ENCODE results near the gene DOCK2.
A peak's percentile ranks its signal among the peaks of the same experiment; 100 is the strongest.

The DOCK2 gene

GRCh38 chr5:169906745-169907649 lies 269.9 kb downstream of the DOCK2 start:
- no peak for TF ChIP-seq CTCF (conservative IDR thresholded peaks at IDR 0.05; ENCODE audit: low read depth)
- ChIA-PET POLR2A (ENCODE audit: low non-redundant PET) (no interaction called here), CTCF (interaction anchor here (0.6 to 1.4 kb wide), 4 partner anchors 74 to 1714 kb away, joined by 3 read pairs; partner anchors contain the start of gene INSYN2B)
- no peak overlapping the region for H3K27ac ChIP-seq
- no peak for DNase-seq (ENCODE audit: low spot score)

- POLR2A ChIA-PET (ENCODE audit: low non-redundant PET), result no interaction called here
- H3K27ac ChIP-seq, result no peak overlapping the region
- DNase-seq (ENCODE audit: low spot score), result no peak
- TF ChIP-seq CTCF (conservative IDR thresholded peaks at IDR 0.05; ENCODE audit: low read depth), result no peak
- CTCF ChIA-PET, result interaction anchor here (0.7 kb wide), 1 partner anchor 27 kb away, joined by 3 read pairs; no protein-coding TSS in a partner anchor
Measured at GRCh38 chr5:169908864-169909263, 271.8 kb downstream of the DOCK2 start.

GRCh38 chr5:169909945-169910344 lies 272.9 kb downstream of the DOCK2 start:
- DNase-seq (ENCODE audit: low spot score), result no peak
- ChIA-PET CTCF (interaction anchor here (0.7 kb wide), 1 partner anchor 71 kb away, joined by 8 read pairs; the partner anchor contains the start of gene INSYN2B), POLR2A (ENCODE audit: low non-redundant PET) (no interaction called here)
- H3K27ac ChIP-seq, result no peak overlapping the region
- no peak for TF ChIP-seq CTCF (conservative IDR thresholded peaks at IDR 0.05; ENCODE audit: low read depth)

GRCh38 chr5:169910393-169910792 lies 273.3 kb downstream of the DOCK2 start:
- no peak for TF ChIP-seq CTCF (conservative IDR thresholded peaks at IDR 0.05; ENCODE audit: low read depth)
- H3K27ac ChIP-seq, result no peak overlapping the region
- no peak for DNase-seq (ENCODE audit: low spot score)
- ChIA-PET POLR2A (ENCODE audit: low non-redundant PET) (no interaction called here), CTCF (interaction anchor here (0.7 kb wide), 1 partner anchor 70 kb away, joined by 8 read pairs; the partner anchor contains the start of gene INSYN2B)

GRCh38 chr5:169911448-169912212 lies 274.6 kb downstream of the DOCK2 start:
- POLR2A ChIA-PET (ENCODE audit: low non-redundant PET), result no interaction called here
- no peak for TF ChIP-seq CTCF (conservative IDR thresholded peaks at IDR 0.05; ENCODE audit: low read depth)
- peak; percentile 29 for DNase-seq (ENCODE audit: low spot score)
- H3K27ac ChIP-seq, result no peak overlapping the region
- CTCF ChIA-PET, result interaction anchor here (0.6 kb wide), 1 partner anchor 182 kb away, joined by 3 read pairs; no protein-coding TSS in a partner anchor

GRCh38 chr5:169913479-169913878 lies 276.4 kb downstream of the DOCK2 start:
- H3K27ac ChIP-seq, result no peak overlapping the region
- no peak for DNase-seq (ENCODE audit: low spot score)
- POLR2A ChIA-PET (ENCODE audit: low non-redundant PET), result no interaction called here
- CTCF ChIA-PET, result interaction anchor here (0.6 to 2.0 kb wide), 4 partner anchors 27 to 690 kb away, joined by 3 to 11 read pairs (median 4); partner anchors contain the start of gene INSYN2B
- no peak for TF ChIP-seq CTCF (conservative IDR thresholded peaks at IDR 0.05; ENCODE audit: low read depth)
